NCI-H2196 treated with DMSO at 0.1 percent for 48 hours (cell line): ENCODE data around the gene DCN.
"Not testable (repeated sequence)": the region's sequence is repeated elsewhere in the genome, so short reads cannot be mapped to it uniquely, and the experiment has no call there.

ENCODE experiments used
- DNase-seq: peaks from one replicate; lab custom pipeline; 2025; ENCODE audit not compliant: unreplicated experiment; lab: John Stamatoyannopoulos, UW

The DCN gene

GRCh38 chr12:91182636-91183455 lies at the start of gene DCN:
DCN (minus strand) TSS chr12:91182817; CDS start chr12:91178552, 4,265 bp downstream.
- no peak for DNase-seq

GRCh38 chr12:91230841-91231240 lies 48.2 kb upstream of the DCN start:
- DNase-seq, result no peak

GRCh38 chr12:91226951-91227350 lies 44.3 kb upstream of the DCN start:
- DNase-seq, result no peak

- DNase-seq, result no peak
These were observed 42.7 kb upstream of the DCN start for GRCh38 chr12:91225316-91225715.

- DNase-seq, result no peak
These were observed 41.8 kb upstream of the DCN start for GRCh38 chr12:91224401-91224800.

DNA sequence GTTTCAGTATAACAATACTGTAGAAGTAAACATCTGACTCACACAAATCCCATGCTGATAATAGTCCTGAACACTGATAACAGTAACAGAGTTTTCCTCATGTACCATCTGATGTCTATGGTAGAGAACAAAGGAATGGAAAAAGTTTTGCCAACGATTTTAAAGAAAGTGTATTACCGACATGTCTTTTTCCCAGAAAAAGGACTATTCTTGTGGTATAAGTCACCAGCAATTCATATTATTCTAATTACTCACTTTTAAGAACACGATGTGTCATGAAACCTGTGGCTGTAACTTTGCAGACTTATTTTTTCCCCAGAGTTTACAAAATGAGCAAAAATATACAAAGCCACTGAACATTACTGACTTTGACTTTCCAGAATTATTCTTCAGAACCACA lies 40.1 kb upstream of the DCN start:
- no peak for DNase-seq

DNA sequence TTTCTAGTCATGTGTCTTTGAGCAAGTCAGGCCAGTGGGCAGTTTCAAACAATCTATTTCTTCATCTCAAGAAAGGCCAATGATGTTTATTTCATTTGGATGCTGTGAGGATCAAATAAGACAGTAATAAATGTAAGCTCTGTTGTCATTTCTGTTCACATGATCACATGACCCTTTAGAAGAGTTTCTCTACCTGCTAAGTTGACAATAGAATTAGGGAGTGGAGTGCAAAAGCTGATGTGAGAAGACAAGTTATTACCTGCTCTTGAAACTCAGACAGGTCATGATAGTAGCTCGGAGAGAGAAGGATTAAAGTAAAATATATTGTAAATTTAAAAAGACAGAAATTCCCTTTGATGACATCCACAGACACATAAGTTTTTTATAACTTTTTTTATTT lies 37.3 kb upstream of the DCN start:
- DNase-seq, result no peak

DNA sequence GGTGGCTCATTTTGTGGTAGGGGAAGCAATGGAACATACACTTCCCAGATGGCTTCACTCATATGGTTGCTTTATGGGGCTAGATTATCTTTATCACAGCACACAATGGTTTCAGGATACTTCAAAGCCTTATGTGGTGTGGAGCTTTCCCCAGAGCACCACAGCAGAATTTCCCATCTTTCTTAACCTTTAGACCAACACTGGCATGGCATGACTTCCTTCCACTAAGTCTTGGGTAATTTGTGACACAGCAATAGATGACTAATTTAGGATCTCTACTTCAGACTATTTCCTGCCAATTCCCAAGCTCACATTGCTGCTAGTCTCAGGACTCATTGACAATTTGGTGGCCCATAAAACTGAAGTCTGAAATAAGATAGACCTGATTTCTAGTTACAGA lies 36.9 kb upstream of the DCN start:
- DNase-seq, result no peak

DNA sequence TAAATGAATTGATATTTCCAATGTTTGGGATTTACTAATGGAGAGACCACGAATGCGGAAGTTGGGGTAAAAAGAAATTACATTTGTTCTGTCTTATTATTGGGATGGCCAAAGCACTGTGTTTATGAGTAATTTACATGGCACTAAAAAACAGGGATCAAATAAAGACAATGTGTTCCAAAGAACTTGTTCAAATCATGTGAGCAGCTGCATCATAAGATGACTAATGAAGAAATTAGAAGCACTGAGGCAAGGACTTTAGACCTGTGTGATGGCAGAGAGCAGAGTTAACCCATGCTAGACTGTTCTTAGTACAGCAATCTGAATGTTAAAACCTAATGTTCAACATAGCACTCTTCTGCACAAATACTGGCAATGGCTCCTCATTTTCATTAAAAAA lies 34.3 kb upstream of the DCN start:
- no peak for DNase-seq

DNA sequence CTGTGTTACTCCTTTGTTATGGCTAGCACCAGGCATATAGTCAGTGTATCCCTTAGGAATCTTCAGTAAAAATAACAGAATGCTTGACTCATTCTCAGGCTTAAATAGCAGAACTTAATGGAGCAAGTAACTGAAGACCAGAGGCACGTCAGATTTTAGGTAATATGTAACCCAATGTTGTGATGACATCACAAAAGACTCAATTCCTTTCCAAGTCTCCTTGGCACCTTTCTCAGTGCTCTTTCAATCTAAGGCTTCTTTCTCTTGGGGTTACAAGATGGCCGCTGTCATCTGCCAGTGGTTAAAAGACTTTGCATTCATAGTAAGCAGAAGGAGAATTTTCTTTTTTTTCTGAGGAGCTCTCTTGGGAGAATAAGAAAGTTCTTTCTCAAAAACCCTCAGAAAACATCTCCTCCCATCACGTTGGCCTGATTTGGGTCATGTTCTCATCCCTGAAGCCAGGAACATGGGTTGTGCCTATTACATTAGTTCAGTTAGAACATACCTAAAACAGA lies 33.4 kb upstream of the DCN start:
- DNase-seq, result no peak

GRCh38 chr12:91211866-91212265 lies 29.2 kb upstream of the DCN start:
- no peak for DNase-seq

DNA sequence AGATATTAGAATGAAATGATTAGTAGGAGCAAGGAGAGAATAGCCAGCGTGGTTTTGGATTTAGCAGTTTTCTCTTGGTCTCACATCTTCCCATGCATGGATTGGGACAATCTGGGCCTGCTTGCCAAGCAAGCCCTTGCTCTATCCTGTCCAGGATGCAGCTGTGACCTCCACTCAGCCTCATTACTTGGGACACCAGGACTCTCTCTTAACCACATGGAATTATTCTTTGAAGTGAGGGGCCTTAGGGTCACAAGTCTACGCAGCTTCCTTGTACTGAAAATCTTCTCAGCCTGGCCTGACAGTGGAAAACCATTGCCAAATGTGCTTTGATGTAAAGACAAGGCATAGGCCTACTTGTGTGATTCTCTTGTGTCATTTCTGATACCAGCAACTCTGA lies 28.0 kb upstream of the DCN start:
- DNase-seq, result no peak

- DNase-seq, result no peak
These were observed 27.5 kb upstream of the DCN start for GRCh38 chr12:91210144-91210543.

DNA sequence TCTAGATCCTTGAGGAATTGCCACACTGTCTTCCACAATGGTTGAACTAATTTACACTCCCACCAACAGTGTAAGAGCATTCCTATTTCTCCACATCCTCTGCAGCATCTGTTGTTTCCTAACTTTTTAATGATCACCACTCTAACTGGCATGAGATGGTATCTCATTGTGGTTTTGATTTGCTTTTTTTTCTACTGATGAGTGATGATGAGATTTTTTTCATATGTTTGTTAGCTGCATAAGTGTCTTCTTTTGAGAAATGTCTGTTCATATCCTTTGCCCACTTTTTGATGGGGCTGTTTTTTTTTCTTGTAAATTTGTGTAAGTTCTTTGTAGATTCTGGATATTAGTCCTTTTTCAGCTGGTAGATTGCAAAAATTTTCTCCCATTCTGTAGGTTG lies 24.7 kb upstream of the DCN start:
- not testable (repeated sequence) for DNase-seq

DNA sequence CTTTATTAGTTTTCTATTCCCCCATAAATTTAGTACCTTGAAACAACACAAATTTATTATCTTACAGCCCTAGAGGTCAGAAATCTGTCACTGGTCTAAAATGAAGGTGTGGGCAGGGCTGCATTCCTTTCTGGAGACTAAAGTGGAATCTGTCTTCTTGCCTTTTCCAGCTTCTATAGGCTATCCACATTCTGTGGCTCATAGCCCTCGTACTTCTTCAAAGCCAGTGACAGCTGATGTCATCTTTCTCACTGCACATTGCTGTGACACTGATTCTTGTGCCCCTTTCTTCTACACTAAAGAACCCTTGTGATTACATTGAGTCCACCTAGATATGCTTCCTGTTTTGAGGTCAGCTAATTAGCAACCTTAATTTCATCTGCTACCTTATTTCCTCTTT lies 23.2 kb upstream of the DCN start:
- DNase-seq, result no peak

DNA sequence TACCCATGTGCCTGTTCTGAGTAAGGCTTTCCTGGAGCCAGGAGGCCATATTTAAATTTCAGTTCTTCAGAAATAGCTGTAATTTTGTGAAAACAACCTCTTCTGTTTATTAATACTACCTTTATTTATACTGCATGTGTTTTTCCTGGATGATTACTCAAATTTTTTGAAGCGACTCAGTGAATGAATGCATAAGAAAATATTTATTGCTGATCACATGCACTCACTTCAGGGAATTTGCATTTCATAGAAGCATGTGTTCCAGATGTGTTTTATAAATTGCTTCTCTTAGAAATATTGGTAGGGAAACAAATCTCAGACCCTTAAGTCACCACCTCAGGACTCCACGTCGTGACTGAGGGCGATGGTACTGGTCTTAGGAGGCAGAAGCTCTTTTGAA lies 21.8 kb upstream of the DCN start:
- no peak for DNase-seq

DNA sequence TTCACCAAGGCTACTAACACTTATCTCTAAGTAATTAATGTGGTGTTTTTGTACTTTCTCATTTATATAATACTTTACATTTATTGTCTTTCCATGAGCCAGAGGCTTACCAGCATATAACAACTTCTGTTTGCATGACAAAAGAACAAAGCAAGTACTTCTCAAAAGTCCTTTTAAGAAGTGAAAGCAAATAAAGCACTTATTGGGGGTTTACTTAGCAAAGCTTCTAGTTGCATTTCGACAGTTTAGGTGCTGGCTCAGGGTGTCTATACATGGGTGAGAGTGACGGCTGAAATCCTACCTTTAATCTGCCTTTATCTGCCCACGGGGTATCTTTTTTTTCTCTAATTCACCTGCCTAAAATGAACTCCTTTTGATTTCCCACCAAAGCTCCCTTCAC lies 21.0 kb upstream of the DCN start:
- no peak for DNase-seq

- no peak for DNase-seq
These were observed 19.8 kb upstream of the DCN start for GRCh38 chr12:91202390-91202789.

DNA sequence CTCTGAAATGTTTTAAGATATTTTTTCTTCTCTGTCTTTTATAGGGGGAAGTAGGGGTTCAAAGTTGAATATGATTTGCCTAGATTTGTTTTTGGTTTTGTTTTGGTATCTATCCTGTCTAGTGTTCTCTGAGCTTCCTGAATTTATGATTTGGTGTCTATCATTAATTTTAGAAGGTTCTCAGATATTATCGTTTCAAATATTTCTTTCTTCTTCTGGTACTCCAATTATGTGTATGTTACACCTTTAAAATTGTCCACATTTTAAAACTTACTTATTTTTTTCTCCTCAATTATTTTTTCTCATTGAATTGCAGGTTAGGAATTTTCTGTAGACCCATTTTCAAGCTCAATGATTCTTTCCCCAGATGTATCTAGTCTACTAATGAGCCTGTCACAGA lies 13.8 kb upstream of the DCN start:
- no peak for DNase-seq

GRCh38 chr12:91194500-91194899 lies 11.9 kb upstream of the DCN start:
- no peak for DNase-seq

- DNase-seq, result no peak
These were observed 9.0 kb upstream of the DCN start for GRCh38 chr12:91191513-91192111.

DNA sequence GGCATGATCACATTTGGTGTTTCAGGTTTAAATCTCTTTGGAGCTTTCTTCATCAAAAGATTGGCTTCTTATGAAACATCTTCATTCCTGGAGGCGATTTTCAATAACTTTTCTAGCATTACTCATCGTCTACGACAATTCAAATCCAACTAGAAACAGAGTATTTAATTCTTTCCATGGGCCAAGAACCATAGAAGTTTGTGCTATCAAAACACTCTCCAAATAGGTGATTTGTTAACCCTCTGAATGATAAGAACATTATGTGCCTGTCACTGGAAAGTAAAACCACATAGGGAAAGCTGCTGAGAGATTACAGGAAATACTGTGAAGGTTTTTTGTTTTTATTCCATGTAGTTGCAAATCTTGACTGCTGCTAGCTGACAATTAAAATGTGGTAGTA lies 6.9 kb upstream of the DCN start:
- DNase-seq, result no peak

DNA sequence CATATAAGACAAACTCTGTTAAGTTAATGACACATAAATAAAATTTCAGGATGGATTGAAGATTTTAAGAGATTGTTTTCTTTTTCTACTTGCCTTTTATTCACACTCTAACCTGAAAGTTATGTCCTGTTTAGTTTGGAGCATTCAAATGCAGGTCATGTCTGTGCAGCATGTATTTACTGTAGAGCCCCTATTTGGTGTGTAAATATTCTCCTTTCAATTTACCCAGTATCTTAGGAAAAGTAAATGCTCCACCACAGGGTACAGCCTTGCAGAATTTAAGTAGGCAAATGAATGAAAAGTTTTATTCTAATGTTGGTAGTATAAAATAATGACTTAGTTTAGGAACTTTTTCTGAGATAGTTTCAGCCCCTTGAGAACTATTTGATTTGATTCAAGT lies 6.2 kb upstream of the DCN start:
- no peak for DNase-seq
